Femur (tissue), 1 donor: ENCODE data around the gene TMEM202.
"Not testable (repeated sequence)": the region's sequence is repeated elsewhere in the genome, so short reads cannot be mapped to it uniquely, and the experiment has no call there.

Experiments
- DNase-seq: peaks from one replicate; pipeline ENCODE4 v3.0.0-alpha.2; 2017

Gene TMEM202, protein sequence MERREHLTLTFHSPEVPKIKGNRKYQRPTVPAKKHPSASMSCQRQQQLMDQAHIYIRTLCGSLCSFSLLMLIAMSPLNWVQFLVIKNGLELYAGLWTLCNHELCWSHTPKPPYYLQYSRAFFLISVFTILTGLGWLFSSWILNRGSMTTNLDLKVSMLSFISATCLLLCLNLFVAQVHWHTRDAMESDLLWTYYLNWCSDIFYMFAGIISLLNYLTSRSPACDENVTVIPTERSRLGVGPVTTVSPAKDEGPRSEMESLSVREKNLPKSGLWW

DNA sequence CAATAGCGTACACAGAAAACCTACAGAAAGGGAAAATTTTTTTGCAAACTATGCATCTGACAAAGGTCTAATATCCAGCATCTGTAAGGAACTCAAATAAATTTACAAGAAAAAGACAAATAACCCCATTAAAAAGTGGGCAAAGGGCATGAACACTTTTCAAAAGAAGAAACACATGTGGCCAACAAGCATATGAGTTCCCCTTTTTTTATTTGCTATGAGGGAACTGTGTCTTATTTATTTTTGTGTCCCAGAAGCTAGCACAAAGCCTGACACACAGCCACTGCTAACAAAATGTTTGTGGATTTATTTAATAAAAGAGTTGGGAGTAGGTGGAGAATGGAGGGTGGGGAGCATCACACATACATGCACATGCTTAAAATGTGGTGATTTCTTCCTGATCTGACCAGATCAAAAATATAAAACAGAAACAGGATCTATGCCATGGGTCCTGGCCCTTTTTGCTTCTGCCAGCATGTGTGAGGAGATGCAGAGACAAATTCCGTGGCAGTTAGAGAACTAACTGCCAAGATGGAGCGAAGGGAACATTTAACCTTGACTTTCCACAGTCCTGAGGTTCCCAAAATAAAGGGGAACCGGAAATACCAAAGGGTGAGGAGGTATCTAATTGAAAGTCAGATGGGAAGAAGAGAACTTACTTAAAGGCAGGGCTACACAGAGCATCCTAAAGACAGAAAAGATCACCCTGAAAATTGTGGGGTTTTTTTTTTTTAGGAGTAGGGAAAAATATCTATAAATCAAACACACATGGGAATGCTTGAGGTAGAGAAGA, at the start of gene TMEM202:
TSS of gene TMEM202 (plus strand) at position 510 of the 793 bp plus-strand sequence. CDS start at position 532, 22 bp downstream.
- no peak for DNase-seq

DNA sequence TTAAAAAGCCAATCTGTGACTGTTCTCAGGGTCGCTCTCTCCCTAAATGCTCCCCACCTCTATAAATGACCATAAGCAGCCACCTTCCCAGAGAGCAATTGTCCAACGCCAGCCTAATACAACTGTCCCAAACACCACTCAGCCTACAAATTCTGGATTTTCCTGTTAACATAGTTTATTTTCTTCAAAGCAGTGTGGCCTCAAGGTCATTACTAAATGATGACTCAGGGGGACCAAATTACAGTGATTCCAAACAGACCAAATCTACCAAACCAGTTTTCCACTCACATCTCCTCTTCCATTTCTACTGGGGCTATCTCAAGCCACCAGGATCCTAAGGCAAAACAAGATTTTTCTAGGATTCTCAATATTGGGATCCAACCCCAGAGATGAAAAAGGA, 44.8 kb upstream of the TMEM202 start:
- DNase-seq, result no peak

DNA sequence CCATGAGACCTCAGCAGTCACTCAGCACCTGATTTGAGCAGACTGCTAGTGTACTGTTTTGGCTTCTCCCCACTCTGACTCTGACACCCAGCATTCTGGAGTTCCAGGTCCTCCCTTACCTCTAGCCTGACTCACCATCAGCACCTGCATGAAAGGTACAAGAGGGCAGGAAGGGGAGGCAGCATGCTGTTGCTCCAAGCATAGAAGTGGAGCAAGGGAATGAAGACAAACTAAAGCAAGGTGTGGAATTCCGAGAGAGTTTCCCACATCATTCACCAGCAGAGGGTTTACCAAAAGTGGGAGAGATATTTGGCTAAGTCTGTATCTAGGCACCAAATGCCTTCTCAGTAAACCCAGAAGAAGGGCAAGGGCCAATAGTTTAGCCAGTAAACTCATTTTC, 43.6 kb upstream of the TMEM202 start:
- no peak for DNase-seq

DNA sequence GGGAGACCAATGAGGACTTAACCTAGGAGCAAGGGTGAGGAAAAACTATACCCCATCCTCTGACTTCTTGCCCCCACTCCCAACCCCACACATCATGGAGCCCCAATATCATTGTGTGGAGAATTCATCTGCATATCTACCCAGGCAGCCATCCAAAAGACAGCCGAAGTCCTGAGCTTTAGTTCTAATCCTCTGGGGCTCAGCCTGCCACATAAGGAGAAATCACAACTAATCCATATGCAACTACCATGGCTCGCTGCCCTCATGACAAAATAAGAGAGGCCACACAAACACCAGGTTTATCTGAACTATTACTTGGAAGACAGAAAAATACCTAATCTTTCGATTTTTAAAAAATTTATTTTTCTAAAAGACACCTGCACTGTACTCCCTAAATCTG, 40.0 kb upstream of the TMEM202 start:
- no peak for DNase-seq

DNA sequence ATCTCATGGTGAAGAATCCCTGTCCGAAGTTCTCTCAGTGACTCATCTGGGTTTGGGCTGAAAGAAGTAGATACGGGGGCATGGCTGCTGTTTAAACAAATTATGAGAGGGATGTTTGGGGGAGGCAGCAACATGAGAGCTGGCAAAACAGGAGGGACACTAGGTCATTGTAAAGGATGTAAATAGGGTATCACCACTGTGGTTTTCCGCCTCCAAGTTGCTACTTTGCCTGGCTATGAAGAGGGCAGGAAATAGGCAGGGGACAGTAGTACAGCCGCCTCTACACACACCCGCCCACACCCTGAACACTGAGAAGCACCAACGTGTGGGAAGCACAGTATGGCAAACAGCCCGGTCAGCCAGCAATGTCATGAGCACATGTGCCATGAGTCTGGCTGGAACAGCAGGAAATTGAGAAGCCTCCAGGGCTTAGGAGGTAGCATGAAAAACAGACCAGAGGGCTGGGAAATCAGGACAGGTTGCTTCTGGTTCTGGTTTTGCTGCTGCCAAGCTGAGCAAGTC, 39.4 kb upstream of the TMEM202 start:
- peak; percentile 50 for DNase-seq

DNA sequence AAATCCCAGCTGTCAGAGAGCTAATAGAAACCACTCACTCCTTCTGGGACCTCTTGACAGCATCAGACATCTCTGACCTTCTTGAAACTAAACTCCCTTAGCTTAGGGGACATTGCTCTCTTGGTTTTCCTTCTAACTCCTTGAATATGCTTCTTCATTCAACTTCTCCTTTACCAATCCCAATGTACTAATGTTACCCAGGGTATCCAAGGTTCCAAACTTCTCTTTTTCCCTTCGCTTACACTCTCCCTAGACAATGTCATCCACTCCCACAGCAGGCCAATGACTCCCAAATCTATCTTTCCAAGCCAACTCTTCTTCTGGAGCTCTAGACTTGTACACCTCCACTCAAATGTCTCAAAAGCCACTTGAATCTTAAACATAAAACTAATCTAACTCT, 36.9 kb upstream of the TMEM202 start:
- no peak for DNase-seq

DNA sequence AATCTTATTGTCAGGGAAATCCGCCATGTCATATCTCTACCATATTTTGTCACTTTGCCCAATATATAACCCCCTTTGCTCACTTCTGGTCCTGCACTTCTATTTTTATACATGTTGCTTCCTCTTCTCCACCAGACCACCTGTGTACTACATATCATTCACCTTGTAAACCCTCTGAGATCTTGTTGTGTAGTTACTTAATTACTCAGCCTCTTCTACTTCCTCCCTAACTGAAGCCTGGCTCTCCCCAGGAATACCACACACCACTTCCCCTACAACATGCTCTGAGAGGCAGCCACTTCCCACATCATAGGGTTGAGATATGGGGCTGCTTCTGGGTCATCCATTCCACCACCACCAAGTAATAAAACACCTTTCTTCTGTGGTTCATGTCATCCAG, 32.3 kb upstream of the TMEM202 start:
- no peak for DNase-seq

DNA sequence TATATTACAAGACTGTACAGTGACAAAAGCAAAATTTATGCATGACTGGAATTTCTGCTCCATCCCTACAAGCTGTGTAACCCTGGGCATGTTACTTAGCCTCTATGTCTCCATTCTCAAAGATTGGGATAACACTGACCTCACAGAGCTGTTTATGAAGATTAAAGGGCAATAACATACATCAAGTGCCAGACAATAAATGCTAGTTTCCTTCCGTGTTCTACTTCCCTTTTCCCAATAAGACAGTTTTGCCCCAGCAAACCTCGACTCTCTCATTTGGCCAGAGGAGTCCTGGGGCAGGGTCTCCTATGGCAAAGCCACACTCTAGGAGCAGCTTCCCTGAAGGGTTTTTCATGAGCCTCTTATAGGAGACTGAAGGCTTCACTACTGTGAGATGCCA, 29.8 kb upstream of the TMEM202 start:
- DNase-seq, result no peak

DNA sequence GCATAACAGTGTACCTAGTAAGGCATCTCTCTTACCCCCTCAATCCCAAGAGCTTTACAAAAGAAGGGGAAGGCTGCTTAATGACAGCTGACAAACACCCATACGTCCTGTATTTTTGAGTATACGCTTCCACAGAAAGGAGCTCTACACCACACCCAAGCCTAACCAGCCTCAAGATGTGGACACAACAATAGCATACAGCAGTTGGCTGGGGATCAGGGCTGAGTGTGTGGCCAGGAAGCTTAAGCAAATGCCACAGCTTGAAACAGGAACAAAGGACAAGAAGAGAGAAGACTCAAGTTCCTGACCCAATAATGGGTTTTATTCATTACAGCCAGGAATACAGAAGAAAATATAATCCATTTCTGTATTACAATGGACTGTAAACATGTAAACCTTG, 29.2 kb upstream of the TMEM202 start:
- DNase-seq, result no peak

DNA sequence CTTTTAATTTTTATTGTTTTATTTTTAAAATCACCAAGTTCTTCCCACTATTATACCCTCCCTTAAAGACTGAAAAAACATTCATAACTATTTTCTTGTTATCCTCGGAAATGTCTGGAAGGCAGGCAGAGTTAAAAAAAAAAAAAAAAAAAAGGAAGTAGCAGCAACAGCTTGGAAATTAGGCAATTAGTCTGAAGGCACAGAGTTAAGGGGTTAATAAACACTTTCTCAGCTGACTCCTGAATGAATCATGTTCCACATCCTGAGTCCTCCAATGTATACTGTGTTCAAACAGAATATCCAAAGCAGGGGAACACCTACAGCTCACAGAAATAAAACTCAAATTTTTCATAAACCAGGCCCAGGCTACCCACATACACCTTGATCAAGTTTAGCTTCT, 28.1 kb upstream of the TMEM202 start:
- DNase-seq, result no peak

DNA sequence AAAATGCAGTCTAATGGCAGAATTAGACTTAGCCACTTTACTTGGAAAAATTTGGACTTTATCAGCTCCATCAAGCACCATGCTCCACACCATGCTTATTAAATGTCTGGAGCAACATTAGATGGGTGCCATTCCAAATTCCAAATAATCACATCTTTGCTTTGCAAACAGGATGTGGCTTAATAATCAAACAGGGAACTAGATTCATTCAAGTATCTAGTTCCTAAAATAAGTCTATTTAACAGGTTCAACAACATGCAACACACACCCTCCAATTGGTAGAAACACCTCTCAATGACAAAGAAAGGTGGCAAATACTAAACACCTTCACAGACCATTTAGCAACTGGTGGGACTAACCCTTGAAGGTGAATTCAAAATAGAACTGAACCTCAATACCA, 25.7 kb upstream of the TMEM202 start:
- DNase-seq, result no peak

DNA sequence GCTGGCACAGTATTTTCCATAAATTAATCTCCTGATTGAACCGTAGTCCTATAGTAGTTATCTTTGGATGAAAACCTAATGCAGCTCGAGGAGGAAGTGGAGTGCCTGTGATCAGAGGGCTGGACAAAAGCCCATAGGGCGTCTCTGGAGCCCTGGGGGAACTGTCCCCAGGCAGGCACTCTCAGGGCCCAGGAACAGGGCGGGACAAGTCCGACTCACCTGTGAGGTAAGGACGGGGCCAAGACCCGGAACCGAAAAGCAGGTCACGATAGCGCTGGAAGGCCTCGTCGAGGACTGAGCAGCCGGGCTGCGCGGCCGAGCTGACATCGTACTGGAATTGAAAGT, 22.6 kb upstream of the TMEM202 start:
- DNase-seq, result no peak

DNA sequence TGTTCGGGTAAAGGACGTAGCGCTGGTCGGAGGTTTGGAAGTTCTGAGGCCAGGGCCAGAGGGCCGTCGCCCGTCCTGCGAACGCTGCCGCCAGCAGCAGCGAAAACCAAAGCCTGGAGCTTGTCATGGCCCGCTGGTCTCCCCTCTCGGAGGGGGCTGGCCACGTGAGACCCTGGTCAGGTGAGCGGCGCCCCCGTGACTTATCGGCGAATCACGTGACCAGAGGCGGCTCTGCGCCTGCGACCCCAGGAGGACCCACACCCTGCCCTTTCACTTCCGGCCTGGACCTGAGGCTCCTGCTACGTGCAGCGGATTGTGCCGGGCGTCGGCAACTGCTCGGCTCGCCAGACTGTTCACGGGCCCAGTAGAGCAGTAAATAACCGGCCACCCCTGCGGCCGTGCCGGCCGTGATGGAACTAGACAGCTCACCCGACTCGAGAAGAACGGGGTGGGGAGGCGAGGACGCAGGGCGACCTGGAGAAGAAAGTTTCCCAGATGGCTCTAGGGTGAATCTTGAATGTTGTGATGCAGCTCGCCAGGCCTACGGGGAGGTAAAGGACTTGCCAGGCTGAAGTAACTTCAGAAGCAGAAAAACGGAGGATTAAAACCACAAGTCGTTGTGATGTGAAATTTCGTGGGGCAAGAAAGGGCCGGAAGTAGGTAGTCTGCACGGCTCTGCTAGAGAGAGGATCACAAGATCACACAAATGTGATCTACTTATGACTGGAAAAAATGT, 22.1 kb upstream of the TMEM202 start, which contains the start of gene HEXA:
TSS of gene HEXA (minus strand) at position 169 of the 736 bp plus-strand sequence. CDS start at position 127, 42 bp downstream.
- DNase-seq, result peak; percentile 98

DNA sequence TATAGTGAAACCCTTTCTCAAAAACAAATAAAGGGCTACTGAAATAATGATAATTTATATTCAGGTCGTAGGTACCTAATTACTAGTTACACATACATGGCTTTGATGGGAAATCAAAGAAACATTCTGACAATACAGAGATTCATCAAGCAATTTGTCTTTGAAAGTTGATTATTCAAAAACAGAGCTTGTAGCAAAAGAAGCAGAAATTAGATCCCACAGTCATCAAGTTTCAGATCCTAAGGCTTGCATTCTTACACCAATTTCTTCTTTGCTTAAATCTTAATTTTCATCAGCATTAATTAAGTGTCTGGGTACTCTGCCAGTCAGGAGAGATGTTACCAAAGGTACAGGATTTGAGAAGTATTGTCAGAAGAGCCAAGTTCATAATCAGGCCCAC, 20.8 kb upstream of the TMEM202 start:
- DNase-seq, result no peak

DNA sequence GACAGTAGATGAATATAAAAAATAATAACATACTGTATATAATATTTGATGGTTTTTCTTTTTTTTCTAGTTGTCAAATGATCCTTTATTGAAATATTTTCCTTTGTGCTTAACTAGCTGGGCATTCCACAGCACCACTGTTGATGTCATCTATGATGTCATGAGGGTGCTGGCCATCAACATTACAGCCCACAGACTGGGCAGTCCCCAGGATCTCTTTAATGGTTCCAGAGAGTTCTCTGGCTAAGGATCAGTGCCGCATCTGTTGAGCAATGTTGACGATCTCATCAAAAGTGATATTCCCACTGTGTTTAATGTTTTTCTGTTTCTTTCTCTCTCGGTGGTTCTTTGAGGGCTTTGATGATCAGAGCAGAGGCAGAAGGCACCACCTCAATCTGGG, 19.0 kb upstream of the TMEM202 start:
- DNase-seq, result not testable (repeated sequence)

DNA sequence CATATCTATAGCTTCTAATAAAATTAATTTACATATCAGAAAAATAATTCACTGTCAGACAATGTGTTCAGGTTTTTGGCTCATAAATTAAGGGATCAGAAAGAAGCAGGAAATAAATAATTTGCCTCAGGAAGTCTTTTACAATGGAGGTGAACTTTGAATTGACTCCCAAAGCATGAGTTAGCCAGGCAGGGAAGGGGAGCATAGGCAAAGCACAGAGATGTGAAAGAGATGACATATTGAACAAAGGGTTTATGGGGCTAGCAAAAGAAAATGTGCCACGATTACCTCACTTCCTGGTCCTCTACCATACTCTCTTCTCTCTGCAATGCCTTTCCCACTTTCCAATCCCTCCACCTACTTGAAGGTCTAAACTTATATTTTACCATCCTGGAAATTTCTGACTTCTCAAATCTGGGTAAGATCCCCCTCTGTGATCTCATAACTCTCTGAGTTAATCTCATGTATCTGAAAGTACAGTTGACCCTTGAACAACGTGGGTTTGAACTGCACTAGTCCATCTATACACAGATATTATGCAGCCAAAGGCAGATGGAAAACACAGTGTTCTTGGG, 18.2 kb upstream of the TMEM202 start:
- DNase-seq, result no peak

DNA sequence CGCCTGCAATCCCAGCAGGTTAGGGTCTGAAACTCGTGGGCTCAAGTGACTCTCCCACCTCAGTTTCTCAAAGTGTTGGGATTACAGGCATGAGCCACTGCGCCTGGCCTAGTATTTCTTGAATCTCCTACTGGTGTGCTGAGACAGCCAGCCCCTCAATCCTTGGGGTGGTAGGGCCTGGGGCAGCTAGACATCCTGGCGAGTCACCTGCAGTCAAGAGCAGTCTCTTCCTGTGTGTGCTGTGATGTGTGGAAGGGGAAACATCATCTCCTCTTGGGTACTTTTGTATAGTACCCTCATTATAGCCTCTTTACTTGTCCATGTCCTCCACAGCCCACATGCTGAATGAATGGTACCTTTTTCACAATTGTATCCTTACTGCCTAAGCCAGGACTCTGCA, 17.4 kb upstream of the TMEM202 start:
- DNase-seq, result no peak

DNA sequence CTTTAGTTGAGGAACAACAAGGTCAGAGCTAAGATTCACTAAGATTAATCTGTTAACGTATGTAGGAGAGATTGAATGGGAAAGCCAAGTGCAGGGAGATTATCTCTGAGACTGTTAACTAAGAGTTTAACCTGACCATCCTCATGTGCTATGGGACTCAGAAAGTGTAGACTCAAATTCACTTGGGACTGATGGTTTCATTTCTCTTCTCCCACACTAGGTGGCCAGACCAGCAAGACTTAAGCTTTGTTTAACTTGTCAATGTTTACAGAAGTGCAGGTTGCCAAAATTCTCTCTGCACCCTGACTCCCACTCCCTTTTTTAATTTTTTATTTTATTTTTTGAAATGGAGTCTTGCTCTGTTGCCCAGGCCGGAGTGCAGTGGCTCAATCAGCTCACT, 16.0 kb upstream of the TMEM202 start:
- DNase-seq, result no peak

DNA sequence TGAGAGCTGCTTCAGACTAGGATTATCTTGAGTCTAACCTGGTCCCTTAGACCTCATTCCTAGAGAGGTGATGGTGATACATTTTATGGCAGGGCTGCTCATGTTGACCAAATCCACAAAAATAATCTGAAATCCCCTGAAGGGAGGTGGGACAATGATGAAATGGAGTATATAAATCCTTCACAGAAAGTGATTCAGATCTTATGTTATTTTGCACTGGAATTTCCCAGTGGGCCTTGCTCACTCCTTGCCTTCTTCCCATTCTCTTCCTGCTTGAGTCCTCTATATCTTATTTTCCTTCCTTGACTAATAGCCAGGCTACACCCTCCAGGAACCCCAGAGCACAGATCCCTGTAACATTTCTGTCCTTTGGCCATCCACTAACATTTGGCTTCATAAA, 10.4 kb upstream of the TMEM202 start:
- DNase-seq, result no peak

DNA sequence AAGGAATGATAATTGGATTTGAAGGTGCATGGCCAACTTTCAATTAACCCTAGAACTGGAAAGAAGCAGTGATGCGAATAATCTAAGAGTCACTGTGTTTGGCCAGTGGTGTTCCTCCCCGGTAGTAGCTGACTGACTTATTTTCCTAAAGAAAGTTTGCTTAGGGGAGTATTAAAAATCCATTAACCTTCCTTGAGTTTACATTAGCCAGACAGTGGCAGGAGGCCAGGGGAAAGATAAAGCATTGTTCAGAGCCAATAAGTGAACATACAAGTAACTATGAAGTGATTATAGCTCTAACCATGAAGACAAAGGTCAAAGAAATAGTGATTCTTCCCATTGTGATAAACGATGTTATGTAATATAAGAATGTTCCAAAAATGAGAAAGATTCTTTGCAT, 8.9 kb upstream of the TMEM202 start:
- DNase-seq, result no peak

DNA sequence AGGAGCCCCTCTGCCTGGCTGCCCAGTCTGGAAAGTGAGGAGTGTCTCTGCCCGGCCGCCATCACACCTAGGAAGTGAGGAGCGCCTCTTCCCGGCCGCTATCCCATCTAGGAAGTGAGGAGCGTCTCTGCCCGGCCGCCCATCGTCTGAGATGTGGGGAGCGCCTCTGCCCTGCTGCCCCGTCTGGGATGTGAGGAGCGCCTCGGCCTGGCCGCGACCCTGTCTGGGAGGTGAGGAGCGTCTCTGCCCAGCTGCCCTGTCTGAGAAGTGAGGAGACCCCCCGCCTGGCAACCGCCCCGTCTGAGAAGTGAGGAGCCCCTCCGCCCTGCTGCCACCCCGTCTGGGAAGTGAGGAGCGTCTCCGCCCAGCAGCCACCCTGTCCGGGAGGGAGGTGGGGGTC, 1.8 kb upstream of the TMEM202 start:
- not testable (repeated sequence) for DNase-seq

DNA sequence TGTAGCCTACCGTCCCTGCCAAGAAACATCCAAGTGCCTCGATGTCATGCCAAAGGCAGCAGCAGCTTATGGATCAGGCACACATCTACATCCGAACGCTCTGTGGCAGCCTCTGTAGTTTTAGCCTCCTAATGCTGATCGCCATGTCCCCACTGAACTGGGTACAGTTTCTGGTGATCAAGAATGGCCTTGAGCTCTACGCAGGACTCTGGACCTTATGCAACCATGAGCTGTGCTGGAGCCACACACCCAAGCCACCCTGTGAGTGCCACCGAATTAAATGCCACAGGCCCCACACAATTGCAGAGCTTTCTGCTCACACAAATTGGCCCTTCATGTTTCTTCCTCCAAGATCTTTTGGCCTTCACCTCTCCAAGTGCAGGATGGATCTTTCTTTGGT, 543 bp downstream of the TMEM202 start:
- no peak for DNase-seq

DNA sequence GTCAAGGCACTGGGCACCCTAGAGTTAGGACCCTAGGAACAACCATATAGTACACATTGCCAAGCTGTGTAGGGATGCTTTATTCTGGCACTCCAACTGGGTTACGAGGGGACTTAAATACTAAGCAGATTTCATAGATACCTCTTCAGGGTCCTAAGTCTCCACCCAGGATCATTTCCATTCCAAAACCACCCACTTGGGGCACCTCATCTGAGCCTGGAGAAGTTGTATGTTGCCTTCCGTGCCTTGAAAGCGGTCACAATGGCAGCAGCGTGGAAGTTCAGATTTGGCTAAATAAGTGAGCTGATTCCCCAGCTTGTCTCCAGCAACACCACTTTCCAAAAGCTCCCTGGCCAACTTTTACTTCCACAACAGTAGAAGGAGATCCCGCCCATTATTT, 4.6 kb downstream of the TMEM202 start:
- DNase-seq, result no peak
